Gastroesophageal sphincter (tissue), 3 donors: ENCODE data around the gene PAK1IP1.

Experiments used
- CTCF ChIP-seq, 4 experiments: fragments of 200-600 bp in 2 of 4; fragments of 450-650 bp in 2 of 4; sonication (generic) in 1 of 4; IDR thresholded peaks; one replicate each; pipeline ENCODE4 v1.5.1; 2017 to 2019; ENCODE audit warnings: antibody characterized with exemption in 4 of 4, mild to moderate bottlenecking in 2 of 4, moderate library complexity in 2 of 4
- EP300 ChIP-seq: sonication (generic); formaldehyde crosslinking; IDR thresholded peaks from one replicate; pipeline ENCODE4 v1.6.1; 2017; ENCODE audit warnings: antibody characterized with exemption, mild to moderate bottlenecking

- TF ChIP-seq CTCF (IDR thresholded peaks at IDR 0.05), result no peak
- no peak for TF ChIP-seq EP300
These were observed 42.0 kb downstream of the PAK1IP1 start for GRCh38 chr6:10736731-10737130.
